Psoas muscle (tissue), 8 donors: ENCODE results near the gene FGD2. TPM values are rescaled to one million over a fixed set of nuclear protein-coding genes. Genes with fewer than 3 reads are reported as not detected.

Experiments used
- ATAC-seq, 4 donors: fragments of 200-7000 bp; cut with Tn5 transposase; one replicate each; pipeline ENCODE4 v1.9.1; 2020; ENCODE audit warnings: moderate library complexity in 3 of 4, mild to moderate bottlenecking in 2 of 4
- DNase-seq, 2 donors: peaks; one replicate each; pipeline ENCODE4 v3.0.0-alpha.2; 2020
- H3K27ac ChIP-seq: fragments of 200-600 bp; one replicate; pipeline ENCODE4 v1.8.0; 2022
- H3K27me3 ChIP-seq, 3 donors: fragments of 200-600 bp in 1 of 3; one replicate each; pipeline versions ENCODE4 v1.6.1 to v1.8.0; 2013 to 2022; ENCODE audit warnings: low read length in 2 of 3, mild to moderate bottlenecking in 2 of 3, moderate library complexity in 1 of 3; ENCODE audit not compliant: insufficient read depth in 3 of 3
- H3K36me3 ChIP-seq, 2 donors: fragments of 200-600 bp in 1 of 2; one replicate each; pipeline versions ENCODE4 v1.6.1 to v1.8.0; 2013 to 2022; ENCODE audit warnings: low read depth in 1 of 2, mild to moderate bottlenecking in 1 of 2, moderate library complexity in 1 of 2; ENCODE audit not compliant: insufficient read depth in 1 of 2
- H3K4me1 ChIP-seq: fragments of 200-600 bp; one replicate; pipeline ENCODE4 v1.8.0; 2022
- H3K4me3 ChIP-seq: fragments of 200-600 bp; one replicate; pipeline ENCODE4 v1.8.0; 2022; ENCODE audit warnings: mild to moderate bottlenecking
- H3K9me3 ChIP-seq: fragments of 200-600 bp; one replicate; pipeline ENCODE4 v1.8.0; 2022
- CTCF ChIP-seq: fragments of 200-600 bp; IDR thresholded peaks from one replicate; pipeline ENCODE4 v1.8.0; 2022; ENCODE audit warnings: antibody characterized with exemption
- WGBS, 3 donors: extraction: QIAGEN DNeasy Blood & Tissue Kit; methylation state at CpG; one replicate each; pipeline versions ENCODE4 v1.1.6 to v1.1.7; 2013; 5-methylcytosine and 5-hydroxymethylcytosine counted together
- intact Hi-C, 2 donors: fragments of 100-400 bp; cut with DNase I; formaldehyde crosslinking; loops; one replicate each; pipeline versions ENCODE4 v1.11.0 to v1.14.2; 2022
- polyA plus RNA-seq, 3 donors: library from polyadenylated mRNA; stranded (reverse); fragments of 200-250 nt; gene quantifications; one replicate each; pipeline ENCODE4 v1.2.3, GENCODE V29; 2013
- total RNA-seq, 4 donors: library from RNA; stranded (reverse); fragmentation: NEBNext Ultra II Directional in 2 of 4; extraction: Animal tissue kit (Norgen Biotek cat#: 25700) in 2 of 4; gene quantifications; one replicate each; pipeline versions ENCODE4 v1.2.1 to v1.2.4, GENCODE V29; 2021 to 2023
- donor health status: healthy with polysubstance abuse.
- donor health status: DM: no; HTN: no; CAD: no; lungs with moderate emphysema.
- donor health status: Bipolar disorder and iron deficiency.
- donor health status: healthy.
- donor health status: DM: yes; HTN: yes; CAD: no.
- donor health status: DM: no; HTN: no; CAD: no.
- donor health status: DM: no; HTN: no; CAD: no.
- donor health status: DM: yes; HTN: yes; CAD: no.

The FGD2 gene
- total and polyA plus RNA-seq, 7 donors, result 0.75 to 4.2 (median 1.7) TPM

- Histone ChIP-seq H3K4me3 (no peak overlapping the region), H3K27ac (no peak overlapping the region), H3K27me3 (no peaks in the 10 kb centered on the region), H3K36me3 (peaks cover 12 to 61% of the 10 kb centered on the region in 2 donors), H3K4me1 (peaks cover 29% of the 10 kb centered on the region), H3K9me3 (no peaks in the 10 kb centered on the region)
- peak; percentile 27 for TF ChIP-seq CTCF
- peak in 2 of 4 donors; percentile 32 to 50 for ATAC-seq
- intact Hi-C loops, result loop anchor here in 1 of 2 donors (5.0 kb wide), 2 partner anchors 50 to 90 kb away; partner anchors contain the start of gene C6orf89
- DNase-seq, result no peak
- 68 to 84% (median 74%) methylated on average over 15 to 16 of the region's 16 CpGs for WGBS, 3 donors
Observed at GRCh38 chr6:36977470-36977941, 27.9 kb upstream of the FGD2 start.

GRCh38 chr6:36978421-36979346, 26.8 kb upstream of the FGD2 start:
- Histone ChIP-seq H3K27me3 (no peaks in the 10 kb centered on the region), H3K4me1 (peaks cover 35% of the 10 kb centered on the region), H3K9me3 (no peaks in the 10 kb centered on the region), H3K36me3 (peaks cover 12 to 49% of the 10 kb centered on the region in 2 donors), H3K4me3 (no peak overlapping the region), H3K27ac (no peak overlapping the region)
- intact Hi-C loops, result loop anchor here in 1 of 2 donors (5.0 kb wide), 2 partner anchors 51 to 91 kb away; partner anchors contain the start of gene C6orf89
- no peak for DNase-seq
- ATAC-seq, result no peak
- TF ChIP-seq CTCF, result no peak
- 80 to 88% (median 85%) methylated on average over 11 of the region's 11 CpGs for WGBS, 3 donors

GRCh38 chr6:36979347-36979742, 26.1 kb upstream of the FGD2 start:
- ATAC-seq, result peak; percentile 62 to 86 (median 70)
- peak in 1 of 2 donors; percentile 78 for DNase-seq
- Histone ChIP-seq H3K4me1 (peaks cover 42% of the 10 kb centered on the region), H3K27ac (peak overlapping the region; percentile 32), H3K27me3 (no peaks in the 10 kb centered on the region), H3K9me3 (no peaks in the 10 kb centered on the region), H3K4me3 (no peak overlapping the region), H3K36me3 (peaks cover 11 to 42% of the 10 kb centered on the region in 2 donors)
- 34 to 43% (median 37%) methylated on average over 4 of the region's 4 CpGs for WGBS, 3 donors
- intact Hi-C loops, result loop anchor here in 1 of 2 donors (5.0 kb wide), 2 partner anchors 52 to 92 kb away; partner anchors contain the start of gene C6orf89
- TF ChIP-seq CTCF, result peak; percentile 51

- Histone ChIP-seq H3K27ac (peak overlapping the region; percentile 32), H3K36me3 (peaks cover 10 to 35% of the 10 kb centered on the region in 2 donors), H3K4me3 (no peak overlapping the region), H3K27me3 (no peaks in the 10 kb centered on the region), H3K9me3 (no peaks in the 10 kb centered on the region), H3K4me1 (peaks cover 47% of the 10 kb centered on the region)
- intact Hi-C loops, result loop anchor here in 1 of 2 donors (2.0 to 10.0 kb wide), 3 partner anchors 53 to 215 kb away; partner anchors contain the start of gene C6orf89
- WGBS, 3 donors, result 30 to 60% (median 32%) methylated on average over 6 of the region's 6 CpGs
- peak in 2 of 4 donors; percentile 28 to 29 for ATAC-seq
- no peak for TF ChIP-seq CTCF
- no peak for DNase-seq
Observed at GRCh38 chr6:36980129-36980528, 25.3 kb upstream of the FGD2 start.
